ENCODE results near the gene TRPC4.
"Not testable (repeated sequence)": the region's sequence is repeated elsewhere in the genome, so short reads cannot be mapped to it uniquely, and the experiment has no call there.

Gene TRPC4

GRCh38 chr13:37602733-37603381 is 266.7 kb downstream of the TRPC4 start:
- DNase-seq (ENCODE audit: low read depth in 2 of 2): no peak

GRCh38 chr13:37601648-37602440 is 267.7 kb downstream of the TRPC4 start:
- no peak for DNase-seq (ENCODE audit: low read depth in 2 of 2)

GRCh38 chr13:37599519-37599918 is 270.1 kb downstream of the TRPC4 start:
- DNase-seq (ENCODE audit: low read depth in 2 of 2): no peak

- DNase-seq (ENCODE audit: low read depth in 2 of 2): no peak
Observed at GRCh38 chr13:37598597-37598996, 271.0 kb downstream of the TRPC4 start, which contains the start of gene POSTN. Gene POSTN (minus strand): TSS chr13:37598768. CDS start chr13:37598726, 42 bp downstream.

- DNase-seq (ENCODE audit: low read depth in 2 of 2): no peak
Observed at GRCh38 chr13:37597477-37598025, 272.0 kb downstream of the TRPC4 start.

GRCh38 chr13:37596805-37597204 is 272.8 kb downstream of the TRPC4 start:
- DNase-seq (ENCODE audit: low read depth in 2 of 2): no peak

GRCh38 chr13:37595162-37595561 is 274.4 kb downstream of the TRPC4 start:
- no peak for DNase-seq (ENCODE audit: low read depth in 2 of 2)

GRCh38 chr13:37594550-37594949 is 275.0 kb downstream of the TRPC4 start:
- DNase-seq (ENCODE audit: low read depth in 2 of 2): no peak

GRCh38 chr13:37589381-37589780 is 280.2 kb downstream of the TRPC4 start:
- not testable (repeated sequence) for DNase-seq (ENCODE audit: low read depth in 2 of 2)

- DNase-seq (ENCODE audit: low read depth in 2 of 2): no peak
Observed at GRCh38 chr13:37587236-37587635, 282.3 kb downstream of the TRPC4 start.
